HG03175 (cell line): ENCODE measurements around the gene CD163.
"Not testable (repeated sequence)": the region's sequence is repeated elsewhere in the genome, so short reads cannot be mapped to it uniquely, and the experiment has no call there.

Source experiments
- ATAC-seq: cut with Tn5 transposase; IDR thresholded peaks from one replicate; pipeline ENCODE4 v1.9.1; 2021; ENCODE audit warnings: mild to moderate bottlenecking, moderate library complexity; ENCODE audit not compliant: unreplicated experiment

Gene CD163

DNA sequence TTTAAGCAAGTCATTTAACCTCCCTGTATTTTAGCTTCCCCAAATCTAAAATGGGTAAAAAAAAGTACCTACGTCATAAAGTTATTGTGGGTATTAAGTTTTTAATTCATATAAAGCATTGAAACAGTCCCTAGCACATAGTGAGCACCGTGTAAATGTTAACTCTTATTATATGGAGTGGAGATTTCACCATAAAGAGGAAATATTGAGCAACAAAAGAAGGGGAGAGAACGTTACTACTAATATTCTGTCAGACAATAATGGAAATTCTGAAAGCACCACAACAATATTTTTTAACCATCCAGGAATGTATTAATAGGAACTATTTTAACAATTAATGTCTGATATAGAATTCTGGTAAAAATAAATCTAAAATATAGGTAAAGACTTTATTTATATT lies 51.8 kb downstream of the CD163 start:
- no peak for ATAC-seq

DNA sequence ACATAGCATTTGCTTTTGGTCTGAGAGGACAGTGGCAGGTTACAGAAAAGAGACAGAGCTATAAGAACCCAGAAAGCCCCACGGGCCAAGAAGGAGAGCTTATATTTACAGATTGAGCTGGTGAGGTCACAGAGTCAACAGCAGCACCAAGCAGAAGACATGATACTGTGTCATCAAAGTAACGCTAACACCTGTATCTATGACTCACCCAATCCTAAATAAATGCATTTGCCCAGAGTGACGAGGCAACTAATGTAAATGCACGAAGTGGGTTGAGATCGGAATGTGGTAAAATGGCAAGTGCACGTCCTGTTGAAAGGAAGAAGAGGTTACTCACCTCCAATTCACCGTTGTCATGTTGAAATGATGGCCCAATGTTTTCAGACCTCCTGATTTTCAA lies 52.9 kb downstream of the CD163 start:
- ATAC-seq = no peak

DNA sequence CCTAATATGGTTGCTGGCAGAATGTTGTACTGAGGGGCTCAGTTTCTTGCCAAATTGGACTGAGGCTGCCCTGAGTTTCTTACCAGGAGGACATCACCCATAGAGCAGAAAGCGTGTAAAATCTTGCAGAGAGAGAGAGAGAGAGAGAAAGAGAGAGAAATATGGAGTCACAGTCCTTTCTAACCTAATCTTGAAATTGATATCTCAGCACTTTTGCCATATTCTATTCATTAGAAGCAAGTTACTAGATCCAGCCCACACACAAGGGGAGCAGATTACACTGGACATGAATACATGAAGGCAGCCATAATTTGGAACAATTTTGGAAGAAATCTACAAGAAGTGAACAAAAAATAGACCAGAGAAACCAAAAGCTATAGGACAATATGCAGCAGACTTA lies 55.5 kb downstream of the CD163 start:
- no peak for ATAC-seq

DNA sequence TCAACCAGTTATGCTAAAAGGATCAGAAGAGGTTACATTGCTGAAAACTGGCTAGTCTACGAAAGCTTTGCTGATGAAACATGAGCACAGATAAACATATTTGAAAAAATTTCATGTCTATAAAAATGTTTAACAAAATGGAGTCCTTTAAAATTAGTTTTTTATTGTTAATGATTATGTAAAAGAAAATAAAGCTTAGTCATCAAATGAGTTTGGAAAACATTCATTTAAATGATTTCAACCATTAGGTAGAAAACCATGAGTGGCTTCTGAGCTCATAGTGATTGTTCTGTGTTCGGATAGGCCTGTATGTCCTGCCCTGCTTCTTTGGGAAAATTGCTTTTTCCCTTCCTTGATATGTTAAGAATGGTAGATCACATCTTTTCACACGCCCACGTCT lies 59.0 kb downstream of the CD163 start:
- no peak for ATAC-seq

DNA sequence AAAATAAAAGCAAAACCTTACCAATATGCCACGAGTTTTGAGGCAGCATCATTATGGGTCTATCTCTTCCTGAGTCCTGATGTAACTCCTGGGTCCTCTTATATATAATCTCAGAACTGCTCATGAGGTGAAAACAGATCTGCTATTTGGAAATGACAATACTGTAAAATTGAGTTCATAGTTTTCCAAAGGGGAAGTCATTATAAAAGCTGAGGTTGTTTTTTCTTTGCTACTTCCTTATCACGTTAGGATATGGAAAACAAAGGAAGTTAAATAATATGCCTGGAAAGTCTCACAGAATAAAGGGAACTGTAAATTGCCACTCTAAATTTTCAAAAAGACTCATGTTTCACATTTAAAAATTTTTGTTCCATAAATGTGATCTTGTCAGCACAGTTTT lies 59.5 kb downstream of the CD163 start, which contains the start of gene CD163L1:
Gene CD163L1 (minus strand): TSS at position 78 of the 400 bp plus-strand sequence. CDS start 26 bp downstream, at position 52.
- no peak for ATAC-seq

DNA sequence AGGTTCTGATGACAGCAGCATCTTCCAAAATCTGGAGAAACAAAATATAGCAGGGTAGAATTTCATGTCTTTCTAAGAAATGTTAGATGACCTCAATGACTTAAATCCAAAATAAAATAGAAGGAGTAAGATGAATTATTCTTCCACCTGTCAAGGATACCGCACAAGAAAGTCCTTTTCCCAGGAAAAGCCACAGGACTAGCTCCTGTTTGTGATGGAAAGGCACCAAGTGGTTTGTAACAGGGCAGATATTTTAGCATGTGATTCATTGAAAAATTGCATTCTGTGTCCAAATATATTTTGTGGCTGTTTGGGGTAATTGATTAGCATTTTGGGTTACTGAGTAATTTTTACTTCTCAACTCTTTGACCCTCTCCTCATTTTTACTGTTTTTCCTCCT lies 62.4 kb downstream of the CD163 start:
- ATAC-seq = no peak

DNA sequence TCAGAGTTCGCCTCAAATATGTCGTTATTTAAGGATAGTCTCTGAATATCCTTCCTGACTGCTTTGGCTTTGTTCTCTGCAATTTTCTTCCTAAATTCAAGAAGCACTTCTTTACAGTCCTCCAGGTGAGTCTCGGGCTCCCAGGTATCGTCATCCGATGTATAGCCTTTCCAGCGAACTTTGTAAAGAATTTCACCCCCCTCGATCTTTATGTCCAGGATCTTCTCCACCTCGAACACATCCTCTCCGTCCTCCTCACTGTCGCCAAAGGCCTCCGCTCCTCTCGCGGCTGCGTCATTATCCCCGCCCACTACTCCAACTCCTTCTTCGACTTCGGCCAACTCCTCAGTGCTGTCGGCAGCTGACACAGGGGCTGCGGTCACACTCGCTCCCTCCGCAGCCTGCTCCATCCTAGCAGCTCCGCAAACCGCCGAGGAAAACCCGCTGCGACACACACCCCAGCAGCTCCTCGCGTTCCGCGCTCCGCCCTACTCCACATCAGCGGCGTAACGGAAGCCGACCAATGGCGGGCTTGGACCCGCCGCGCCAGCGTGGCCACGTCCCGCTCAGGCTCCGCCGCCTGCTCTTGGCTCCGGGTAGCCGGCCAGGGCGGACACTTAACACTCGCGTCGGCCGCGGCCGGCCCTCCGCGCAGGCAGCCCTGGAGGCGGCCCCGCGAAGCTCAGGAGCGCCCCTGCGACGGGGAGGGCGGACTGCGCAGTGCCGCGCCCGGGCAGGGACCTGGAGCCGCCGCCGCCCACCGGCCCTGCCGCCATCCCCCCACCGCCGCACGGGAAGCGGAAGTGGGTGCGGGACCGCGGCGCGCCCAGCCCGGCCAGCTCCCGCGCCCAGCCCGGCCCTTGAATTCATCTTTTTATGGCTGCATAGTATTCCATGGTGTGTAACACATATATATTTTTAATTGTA lies 63.7 kb downstream of the CD163 start:
- ATAC-seq = no peak

DNA sequence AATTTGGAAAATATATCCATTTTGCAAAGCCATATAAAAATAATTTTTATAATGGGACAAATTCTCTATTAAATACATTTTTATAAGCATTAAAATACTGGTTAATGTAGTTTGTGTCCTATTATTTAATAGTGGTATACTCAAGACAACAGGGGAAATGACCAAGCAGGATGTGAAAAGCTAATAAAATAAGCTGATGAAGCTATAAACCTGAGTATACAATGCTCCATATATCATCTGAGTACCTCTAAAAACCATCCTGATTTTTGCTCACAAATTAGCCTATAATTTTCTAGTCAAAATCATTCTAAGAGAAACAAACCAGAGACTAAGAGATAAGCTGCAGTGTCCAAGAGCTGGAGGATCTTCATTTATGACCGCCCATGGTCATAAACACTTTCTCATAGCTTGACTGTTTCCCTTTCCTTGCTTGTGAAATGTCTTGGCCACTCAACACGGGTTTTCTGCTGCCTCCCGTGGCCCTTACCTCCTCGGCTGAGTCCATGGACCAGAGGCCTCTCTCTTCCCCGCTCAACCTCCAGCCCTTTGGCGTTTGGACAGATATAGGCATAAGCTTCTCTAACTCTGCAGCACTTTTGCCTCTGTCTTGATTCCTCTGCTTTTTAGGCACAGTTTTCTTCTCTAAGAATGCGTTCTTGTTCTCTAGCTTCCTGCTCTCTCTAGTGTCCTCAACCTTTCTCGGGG lies 65.1 kb downstream of the CD163 start:
- not testable (repeated sequence) for ATAC-seq

DNA sequence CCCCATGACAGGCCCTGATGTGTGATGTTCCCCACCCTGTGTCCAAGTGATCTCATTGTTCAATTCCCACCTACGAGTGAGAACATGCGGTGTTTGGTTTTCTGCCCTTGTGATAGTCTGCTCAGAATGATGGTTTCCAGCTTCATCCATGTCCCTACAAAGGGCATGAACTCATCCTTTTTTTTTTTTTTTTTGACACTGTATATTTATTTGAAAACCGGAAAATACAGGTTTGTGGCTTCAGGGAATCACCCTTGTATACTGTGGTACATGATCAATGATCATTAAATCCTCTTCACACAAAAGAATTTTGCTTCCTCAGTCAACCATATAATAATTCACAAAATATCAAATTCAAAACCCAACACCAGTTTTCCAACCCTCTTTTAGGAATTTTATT lies 66.1 kb downstream of the CD163 start:
- ATAC-seq = not testable (repeated sequence)

DNA sequence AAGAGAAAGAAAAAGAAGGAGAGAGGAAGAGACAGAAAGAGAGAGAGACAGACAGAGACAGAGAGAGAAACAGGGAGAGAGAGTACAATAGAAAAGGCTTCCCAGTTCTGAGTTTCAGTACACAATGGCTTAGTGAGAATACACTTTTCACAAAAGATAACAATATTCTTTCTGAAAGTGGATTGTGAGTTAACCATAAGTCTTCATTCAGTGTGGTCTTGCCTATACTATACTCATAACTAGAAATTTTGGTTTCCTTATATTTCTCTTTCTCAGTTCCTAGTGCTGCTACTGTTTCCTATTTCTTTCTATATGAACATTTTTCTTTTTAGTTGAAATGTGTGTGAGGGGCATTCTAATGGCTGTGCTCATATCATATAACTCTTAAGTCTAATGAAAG lies 68.9 kb downstream of the CD163 start:
- ATAC-seq = no peak

DNA sequence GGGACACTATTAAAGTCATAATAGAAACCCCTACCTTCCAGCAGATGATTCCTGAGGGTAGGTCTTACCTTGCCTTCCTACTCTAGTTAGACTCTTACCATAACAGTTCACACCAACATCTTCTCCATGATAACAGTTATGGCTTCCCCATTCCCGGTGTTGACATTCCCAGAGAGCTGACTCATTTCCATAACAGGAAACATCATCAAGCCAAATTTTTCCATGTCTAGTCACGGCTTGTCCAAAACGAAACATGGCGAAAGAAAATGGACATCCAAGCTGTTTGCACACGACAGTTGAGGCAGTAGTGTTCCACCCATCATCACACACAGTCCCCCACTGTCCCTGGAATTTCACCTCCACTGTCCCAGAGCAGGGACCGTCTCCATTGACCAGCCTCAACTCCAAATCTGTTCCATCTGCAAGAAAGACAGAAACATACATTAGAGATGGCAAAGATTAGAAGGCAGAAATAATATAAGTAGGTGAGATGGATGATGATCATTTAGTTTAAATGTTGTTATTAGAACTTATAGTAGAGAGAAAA lies 70.2 kb downstream of the CD163 start:
- ATAC-seq = no peak

DNA sequence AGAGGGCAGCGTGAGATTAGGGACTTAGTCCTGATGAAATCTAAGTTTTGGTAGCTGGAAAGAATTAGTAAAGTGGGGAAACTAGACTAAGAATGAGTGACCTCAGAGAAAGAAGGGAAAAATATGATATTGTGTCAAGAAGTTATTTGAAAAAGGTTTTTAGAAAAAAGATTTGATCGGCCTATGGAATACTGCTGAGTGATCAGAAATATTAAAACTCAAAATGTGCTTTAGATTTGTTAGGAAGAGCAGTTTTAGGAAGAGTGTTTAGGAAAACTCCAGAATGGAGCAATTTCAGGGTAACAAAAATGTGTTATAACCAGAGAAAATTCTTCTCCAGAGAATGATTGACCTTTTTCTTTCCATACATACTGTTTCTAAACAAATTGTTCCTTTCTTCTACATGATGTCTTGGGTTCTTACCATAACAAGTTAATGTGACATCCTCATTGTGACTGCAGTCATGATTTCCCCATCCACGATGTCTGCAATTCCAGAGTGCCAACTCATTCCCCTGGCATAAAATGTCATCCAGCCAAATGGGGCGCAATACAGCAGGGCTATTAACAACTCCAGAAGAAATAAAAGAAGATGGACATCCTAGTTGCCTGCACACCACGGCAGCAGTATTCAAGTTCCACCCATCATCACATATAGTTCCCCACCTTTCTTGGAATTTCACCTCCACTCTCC lies 71.4 kb downstream of the CD163 start:
- no peak for ATAC-seq
